Measurements from ENCODE around the gene SPACA9.

SPACA9 gene

DNA sequence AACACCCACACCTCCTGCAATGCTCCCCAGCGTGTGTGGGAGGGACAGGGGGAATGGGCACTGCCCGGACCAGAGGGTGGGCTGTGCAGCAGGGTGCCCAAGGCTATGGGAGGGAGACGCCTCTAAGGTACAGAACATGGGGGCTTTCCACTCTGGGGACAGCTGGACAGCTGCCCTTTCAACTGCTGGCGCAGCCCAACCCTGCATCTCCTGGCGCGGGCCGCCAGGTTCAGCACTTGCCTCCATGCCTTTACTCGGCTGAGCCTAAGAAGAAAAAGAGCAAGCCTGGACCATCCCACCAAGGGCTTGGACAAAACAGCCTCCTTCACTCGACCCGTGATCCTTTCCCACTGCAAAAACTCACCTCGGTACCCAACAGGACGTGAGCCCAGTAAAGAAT, 15.6 kb upstream of the SPACA9 start:
- no peak for DNase-seq (ENCODE audit: low read depth in 2 of 2)

GRCh38 chr9:132864277-132864676, 14.4 kb upstream of the SPACA9 start:
- no peak for DNase-seq (ENCODE audit: low read depth in 2 of 2)

DNA sequence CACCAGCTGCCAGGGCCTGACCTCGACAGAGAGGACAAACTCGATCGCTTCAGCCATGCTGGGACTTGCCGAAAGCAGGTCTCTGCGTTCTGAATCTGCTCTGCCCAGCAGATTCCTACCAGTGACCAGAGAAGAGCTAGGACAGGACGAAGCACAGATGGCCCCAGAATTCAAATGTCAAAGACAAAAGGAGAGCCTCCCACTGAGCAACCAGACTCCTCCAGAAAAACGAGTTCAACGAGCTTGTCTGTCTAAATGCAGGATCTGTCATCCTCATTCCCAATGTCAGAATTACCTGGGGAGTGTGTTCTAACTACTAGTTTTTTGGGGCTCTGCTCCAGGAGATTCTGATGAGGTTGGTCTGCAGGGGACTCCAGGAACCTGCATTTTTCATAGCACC, 14.0 kb upstream of the SPACA9 start:
- no peak for DNase-seq (ENCODE audit: low read depth in 2 of 2)

- no peak for DNase-seq (ENCODE audit: low read depth in 2 of 2)
These were observed 11.8 kb upstream of the SPACA9 start for GRCh38 chr9:132866898-132867297.

DNA sequence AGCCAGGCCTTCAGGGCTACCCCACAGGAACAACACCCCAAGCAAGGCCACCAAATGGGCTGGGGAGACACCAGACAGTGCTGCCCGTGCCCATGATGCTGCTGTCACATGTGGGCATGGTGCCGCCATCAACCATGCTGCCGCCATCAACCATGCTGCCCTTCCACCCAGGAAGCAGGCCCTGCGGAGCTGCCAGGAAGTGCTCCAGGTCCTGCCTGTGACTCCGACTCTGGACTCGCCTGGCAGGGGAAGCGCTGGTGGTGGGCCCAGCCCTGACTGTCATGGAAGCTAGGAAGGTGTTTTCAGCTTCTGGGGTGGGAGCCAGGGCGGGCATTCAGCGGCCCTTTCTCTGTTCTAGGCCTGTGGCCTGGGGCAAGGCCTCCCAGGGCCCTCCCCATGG, 9.4 kb upstream of the SPACA9 start:
- no peak for DNase-seq (ENCODE audit: low read depth in 2 of 2)

- DNase-seq (ENCODE audit: low read depth in 2 of 2) = no peak
These were observed 5.3 kb upstream of the SPACA9 start for GRCh38 chr9:132873403-132873802.

GRCh38 chr9:132875159-132875558, 3.5 kb upstream of the SPACA9 start:
- no peak for DNase-seq (ENCODE audit: low read depth in 2 of 2)

- no peak for DNase-seq (ENCODE audit: low read depth in 2 of 2)
These were observed 1.8 kb upstream of the SPACA9 start for GRCh38 chr9:132876849-132877248.

DNA sequence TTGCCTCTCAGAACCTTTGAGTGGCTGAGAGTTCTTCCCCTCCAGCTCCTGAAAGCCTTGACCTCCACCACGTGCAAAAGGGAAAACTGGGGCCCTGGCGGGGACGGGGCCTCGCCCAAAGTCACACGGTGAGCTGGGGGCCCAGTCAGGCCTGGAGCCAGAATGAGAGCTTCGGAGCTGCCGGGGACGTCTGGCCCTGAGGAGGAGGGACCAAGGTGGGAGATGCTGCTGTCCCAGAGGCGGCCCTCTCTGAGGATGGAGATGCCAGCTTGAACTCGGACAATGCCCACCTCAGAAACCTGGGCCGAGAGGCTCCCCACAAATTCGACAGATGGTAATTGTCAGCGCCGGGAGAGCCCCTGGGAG, 1.3 kb upstream of the SPACA9 start:
- DNase-seq (ENCODE audit: low read depth in 2 of 2) = no peak

DNA sequence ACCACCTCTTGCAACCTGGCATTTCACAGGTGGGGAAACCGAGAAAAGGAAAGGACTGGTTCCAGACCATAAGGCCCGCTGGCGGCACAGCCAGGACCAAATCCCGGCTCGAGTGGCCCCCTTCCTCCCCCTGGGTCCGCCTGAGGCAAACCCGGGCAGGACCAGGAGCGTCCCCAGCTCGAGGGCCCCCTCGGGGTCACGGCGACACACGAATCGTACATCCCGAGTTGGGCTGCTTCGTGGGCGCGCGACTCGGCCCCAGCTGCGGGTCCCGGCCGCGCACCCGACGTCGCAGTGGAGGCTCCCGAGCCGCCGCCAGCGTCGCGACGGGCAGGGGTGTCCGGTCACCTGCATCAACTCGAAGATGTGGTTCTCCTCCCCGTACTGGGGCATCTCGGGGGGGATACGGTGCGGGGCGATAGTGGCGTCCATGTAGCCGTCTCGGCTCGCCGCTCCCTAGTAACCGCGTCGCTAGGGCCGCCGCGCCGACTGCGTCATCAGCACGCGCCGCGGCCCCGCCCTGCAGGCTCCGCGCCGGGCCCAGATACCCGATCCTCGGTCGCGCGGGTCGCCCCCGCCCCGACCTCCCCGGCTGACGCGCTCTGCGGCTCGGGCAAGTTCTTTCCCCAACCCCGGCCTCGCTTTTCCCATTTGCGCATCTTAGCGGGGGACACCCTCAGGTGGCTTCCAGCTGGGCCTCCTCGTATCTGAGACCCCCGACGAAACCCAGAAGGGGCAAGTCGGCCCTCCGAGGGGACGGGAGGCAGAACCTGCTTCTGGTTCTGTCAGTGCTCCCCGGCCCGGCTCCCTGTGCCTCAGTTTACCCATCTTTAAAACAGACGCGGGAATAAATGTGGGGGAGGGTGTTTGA, 639 bp upstream of the SPACA9 start, which contains the start of gene AK8:
Gene AK8, minus strand, starts transcription at position 461 of the 871 bp plus-strand sequence. Its CDS starts 29 bp downstream, at position 432.
- peak; percentile 71 to 74 for DNase-seq (ENCODE audit: low read depth in 2 of 2)

- DNase-seq (ENCODE audit: low read depth in 2 of 2) = no peak
These were observed 992 bp downstream of the SPACA9 start for GRCh38 chr9:132879457-132880323.

GRCh38 chr9:132880324-132880661, 1.6 kb downstream of the SPACA9 start:
- DNase-seq (ENCODE audit: low read depth in 2 of 2) = no peak

DNA sequence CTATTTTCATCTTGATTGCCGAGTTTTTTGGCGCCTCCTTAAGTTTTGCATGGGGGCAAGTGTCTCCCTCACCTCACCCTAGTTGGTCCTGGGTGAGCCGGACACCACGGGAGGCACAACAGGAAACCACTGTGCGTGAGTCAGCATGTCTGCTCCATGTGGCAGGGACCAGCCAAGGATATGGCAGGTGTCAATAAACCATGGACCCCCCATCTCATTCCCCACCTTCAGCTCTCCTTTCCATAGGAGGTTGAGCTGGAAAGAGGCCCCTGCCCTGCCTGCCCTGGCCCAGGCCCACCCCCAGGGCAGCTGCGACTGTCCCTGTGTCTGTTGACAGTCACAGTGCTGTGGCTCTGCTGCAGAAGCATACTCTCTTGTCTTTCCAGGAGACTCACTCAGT, 3.1 kb downstream of the SPACA9 start:
- DNase-seq (ENCODE audit: low read depth in 2 of 2) = no peak

GRCh38 chr9:132882616-132883015, 3.9 kb downstream of the SPACA9 start:
- no peak for DNase-seq (ENCODE audit: low read depth in 2 of 2)

DNA sequence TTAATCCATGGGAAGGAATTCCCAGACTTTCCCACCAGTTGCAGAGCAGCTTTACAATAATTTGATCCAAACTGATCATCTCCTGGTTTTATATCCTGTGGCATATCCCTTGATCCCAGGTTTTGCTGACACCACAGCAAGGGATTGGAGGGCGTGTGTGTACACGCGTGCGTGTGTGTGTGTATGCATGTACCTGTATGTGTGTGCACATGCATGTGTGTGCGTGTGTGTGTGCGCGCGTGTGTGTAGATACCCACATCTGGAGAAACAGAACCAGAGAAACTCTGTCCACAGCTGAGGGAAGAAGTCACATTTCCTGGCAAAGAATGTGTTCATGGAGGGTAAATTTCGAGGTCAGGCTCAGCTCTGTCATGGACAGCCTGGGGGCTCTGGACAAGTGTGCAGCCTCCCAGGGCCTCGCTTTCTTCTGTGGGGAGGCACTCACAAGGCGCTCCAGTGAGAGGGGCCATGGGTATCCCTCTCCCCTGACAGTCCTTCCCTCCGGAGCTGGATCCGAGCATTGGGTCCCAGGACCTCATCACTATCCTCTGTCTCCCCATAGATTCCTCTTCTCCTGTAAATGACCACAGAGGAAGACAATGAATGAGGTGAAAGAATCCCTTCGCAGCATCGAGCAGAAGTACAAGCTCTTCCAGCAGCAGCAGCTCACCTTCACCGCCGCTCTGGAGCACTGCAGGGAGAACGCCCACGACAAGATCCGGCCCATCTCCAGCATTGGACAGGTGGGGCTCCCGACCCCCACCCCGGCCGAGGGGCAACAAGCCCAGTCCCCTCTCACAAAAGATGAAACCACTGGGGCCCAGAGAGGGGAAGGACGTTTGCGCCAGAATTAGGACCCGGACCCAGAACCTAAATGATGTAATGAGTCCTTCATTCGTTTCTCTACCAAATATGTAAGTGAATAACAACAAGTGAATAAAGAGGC, 4.9 kb downstream of the SPACA9 start:
- DNase-seq (ENCODE audit: low read depth in 2 of 2) = no peak

- no peak for DNase-seq (ENCODE audit: low read depth in 2 of 2)
These were observed 7.1 kb downstream of the SPACA9 start for GRCh38 chr9:132885720-132886333.

DNA sequence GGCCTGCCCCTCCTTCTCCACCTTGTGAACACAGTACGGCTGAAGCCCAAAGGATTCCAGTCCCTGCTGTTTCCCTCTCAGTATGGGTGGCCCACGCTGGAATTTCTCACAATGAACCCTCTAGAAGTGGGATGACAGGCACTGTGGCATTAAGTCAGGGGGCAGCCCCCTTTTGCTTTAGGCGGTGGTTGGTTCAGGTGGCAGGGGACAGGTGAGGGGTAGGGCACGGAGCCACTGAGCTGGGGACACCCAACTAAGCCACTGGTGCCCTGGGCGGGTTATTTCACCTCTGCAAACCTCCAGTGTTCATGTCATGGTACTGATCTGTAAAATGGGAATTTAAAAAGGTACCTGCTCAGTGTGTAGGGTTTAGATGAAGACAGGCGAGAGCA, 7.6 kb downstream of the SPACA9 start:
- no peak for DNase-seq (ENCODE audit: low read depth in 2 of 2)

DNA sequence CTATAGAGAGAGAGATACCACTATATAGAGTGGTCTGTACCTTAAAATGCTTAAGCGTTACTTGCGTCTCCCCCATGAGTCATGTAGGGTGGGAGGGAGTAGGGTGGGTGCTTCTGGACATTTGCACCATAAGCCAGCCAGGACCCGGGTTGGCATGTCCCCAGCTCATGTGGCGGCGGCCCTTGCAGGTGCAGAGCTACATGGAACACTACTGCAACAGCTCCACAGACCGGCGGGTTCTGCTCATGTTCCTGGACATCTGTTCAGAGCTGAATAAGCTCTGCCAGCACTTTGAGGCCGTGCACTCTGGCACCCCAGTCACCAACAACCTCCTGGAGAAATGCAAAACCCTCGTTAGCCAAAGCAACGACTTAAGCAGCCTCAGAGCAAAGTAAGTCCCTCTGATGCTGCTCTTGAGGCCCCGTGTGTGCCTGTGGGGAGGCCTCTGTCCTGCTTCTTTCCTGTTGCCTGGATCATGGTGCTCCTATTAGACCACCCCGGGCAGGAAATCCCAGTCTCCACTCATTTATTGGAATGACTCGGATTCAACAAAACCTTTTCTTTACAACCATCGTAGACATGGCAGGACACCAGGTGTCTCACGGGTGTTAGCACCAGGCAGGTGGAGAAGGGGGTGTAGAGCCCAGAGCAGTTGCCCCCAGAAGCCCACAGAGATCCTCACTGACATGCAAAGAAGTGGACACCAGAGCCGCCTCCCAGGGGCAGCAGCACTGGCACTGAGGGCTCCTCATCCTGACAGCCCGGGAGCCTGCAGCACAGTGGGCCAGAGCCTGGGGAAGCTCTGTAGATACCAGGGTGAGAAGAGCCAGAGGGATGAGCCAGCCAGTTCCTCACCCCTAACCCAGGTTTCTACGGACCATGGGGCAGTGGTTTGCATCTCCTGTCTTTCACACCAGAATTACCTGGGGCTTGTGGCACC, 8.8 kb downstream of the SPACA9 start:
- DNase-seq (ENCODE audit: low read depth in 2 of 2) = no peak

DNA sequence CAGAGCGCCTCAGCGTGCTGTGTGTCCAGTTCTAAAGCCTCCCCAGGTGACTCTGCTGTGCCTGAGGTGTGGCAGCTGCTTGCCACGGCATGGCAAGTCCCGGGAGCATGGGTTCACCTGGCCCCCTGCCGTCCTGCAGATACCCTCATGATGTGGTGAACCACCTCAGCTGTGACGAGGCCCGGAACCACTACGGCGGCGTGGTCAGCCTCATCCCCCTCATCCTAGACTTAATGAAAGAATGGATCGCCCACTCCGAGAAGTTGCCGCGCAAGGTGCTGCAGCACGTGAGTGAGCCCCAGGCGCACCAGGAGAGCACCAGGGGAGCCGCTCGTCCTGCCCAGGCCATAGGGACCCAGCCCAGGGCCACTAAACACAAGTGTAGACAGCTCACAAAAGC, 9.5 kb downstream of the SPACA9 start:
- DNase-seq (ENCODE audit: low read depth in 2 of 2) = no peak

DNA sequence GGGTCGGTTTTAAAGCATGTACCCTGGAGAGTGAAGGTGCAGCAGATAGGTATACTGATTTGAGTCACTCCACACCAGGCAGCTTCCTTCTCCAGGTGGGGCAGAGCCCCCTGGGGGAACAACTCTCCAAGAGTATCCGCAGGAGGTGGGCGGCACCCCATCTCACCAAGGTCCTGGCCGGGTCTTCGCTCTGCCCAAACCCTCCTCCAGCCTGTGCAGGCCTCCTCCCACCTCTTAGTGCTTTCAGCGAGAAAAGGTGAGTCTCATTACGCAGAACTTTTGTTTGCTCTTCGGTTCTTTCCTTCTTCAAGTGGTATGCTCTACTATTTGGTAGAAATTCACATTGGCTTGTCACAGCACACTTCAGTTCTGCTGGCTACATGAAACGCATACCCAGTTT, 13.7 kb downstream of the SPACA9 start:
- DNase-seq (ENCODE audit: low read depth in 2 of 2) = no peak
